ENCODE results near the gene MAEA.
"Not testable (repeated sequence)": the region's sequence is repeated elsewhere in the genome, so short reads cannot be mapped to it uniquely, and the experiment has no call there.

MAEA gene

GRCh38 chr4:1323280-1323634 lies 33.6 kb downstream of the MAEA start:
- Histone ChIP-seq H3K4me1 (ENCODE audit: control insufficient read depth, low read depth, low read length) (no peaks in the 10 kb centered on the region), H3K9me3 (ENCODE audit: control insufficient read depth, low read depth, low read length) (no peaks in the 10 kb centered on the region), H3K9ac (ENCODE audit: low read length) (no peak overlapping the region), H3K36me3 (ENCODE audit: control insufficient read depth, low read depth, low read length) (peaks cover 19% of the 10 kb centered on the region), H3K4me3 (ENCODE audit: low read length) (no peak overlapping the region), H3K27me3 (ENCODE audit: control insufficient read depth, insufficient read depth, low read length) (no peaks in the 10 kb centered on the region), H3K27ac (ENCODE audit: low read length) (no peak overlapping the region)

- H3K36me3 ChIP-seq (ENCODE audit: control insufficient read depth, low read depth, low read length) = peaks cover 20% of the 10 kb centered on the region
- H3K4me1 ChIP-seq (ENCODE audit: control insufficient read depth, low read depth, low read length) = no peaks in the 10 kb centered on the region
- H3K27ac ChIP-seq (ENCODE audit: low read length) = no peak overlapping the region
- no peaks in the 10 kb centered on the region for H3K9me3 ChIP-seq (ENCODE audit: control insufficient read depth, low read depth, low read length)
- H3K9ac ChIP-seq (ENCODE audit: low read length) = no peak overlapping the region
- no peaks in the 10 kb centered on the region for H3K27me3 ChIP-seq (ENCODE audit: control insufficient read depth, insufficient read depth, low read length)
- no peak overlapping the region for H3K4me3 ChIP-seq (ENCODE audit: low read length)
These were observed 34.1 kb downstream of the MAEA start for GRCh38 chr4:1323635-1324442.

- not testable (repeated sequence) for H3K9me3 ChIP-seq (ENCODE audit: control insufficient read depth, low read depth, low read length); H3K27ac ChIP-seq (ENCODE audit: low read length); H3K9ac ChIP-seq (ENCODE audit: low read length); H3K27me3 ChIP-seq (ENCODE audit: control insufficient read depth, insufficient read depth, low read length); H3K4me1 ChIP-seq (ENCODE audit: control insufficient read depth, low read depth, low read length); H3K4me3 ChIP-seq (ENCODE audit: low read length)
- H3K36me3 ChIP-seq (ENCODE audit: control insufficient read depth, low read depth, low read length) = peaks cover 18% of the 10 kb centered on the region
These were observed 34.9 kb downstream of the MAEA start for GRCh38 chr4:1324443-1325175.

GRCh38 chr4:1325176-1325480 lies 35.4 kb downstream of the MAEA start:
- H3K27ac ChIP-seq (ENCODE audit: low read length) = no peak overlapping the region
- H3K36me3 ChIP-seq (ENCODE audit: control insufficient read depth, low read depth, low read length) = peaks cover 18% of the 10 kb centered on the region
- H3K4me1 ChIP-seq (ENCODE audit: control insufficient read depth, low read depth, low read length) = no peaks in the 10 kb centered on the region
- no peaks in the 10 kb centered on the region for H3K9me3 ChIP-seq (ENCODE audit: control insufficient read depth, low read depth, low read length)
- no peak overlapping the region for H3K4me3 ChIP-seq (ENCODE audit: low read length)
- no peak overlapping the region for H3K9ac ChIP-seq (ENCODE audit: low read length)
- no peaks in the 10 kb centered on the region for H3K27me3 ChIP-seq (ENCODE audit: control insufficient read depth, insufficient read depth, low read length)

GRCh38 chr4:1325681-1326635 lies 36.3 kb downstream of the MAEA start:
- H3K36me3 ChIP-seq (ENCODE audit: control insufficient read depth, low read depth, low read length) = peaks cover 18% of the 10 kb centered on the region
- no peak overlapping the region for H3K27ac ChIP-seq (ENCODE audit: low read length)

GRCh38 chr4:1326751-1327525 lies 37.2 kb downstream of the MAEA start:
- Histone ChIP-seq H3K9ac (ENCODE audit: low read length) (no peak overlapping the region), H3K9me3 (ENCODE audit: control insufficient read depth, low read depth, low read length) (no peaks in the 10 kb centered on the region), H3K36me3 (ENCODE audit: control insufficient read depth, low read depth, low read length) (peaks cover 18% of the 10 kb centered on the region), H3K4me1 (ENCODE audit: control insufficient read depth, low read depth, low read length) (no peaks in the 10 kb centered on the region), H3K27me3 (ENCODE audit: control insufficient read depth, insufficient read depth, low read length) (no peaks in the 10 kb centered on the region), H3K27ac (ENCODE audit: low read length) (no peak overlapping the region), H3K4me3 (ENCODE audit: low read length) (no peak overlapping the region)

More at GRCh38 chr4:1325681-1326635, 36.3 kb downstream of the MAEA start:
- no peak overlapping the region for H3K9ac ChIP-seq (ENCODE audit: low read length)
- H3K9me3 ChIP-seq (ENCODE audit: control insufficient read depth, low read depth, low read length) = no peaks in the 10 kb centered on the region
- H3K4me3 ChIP-seq (ENCODE audit: low read length) = no peak overlapping the region
- no peaks in the 10 kb centered on the region for H3K4me1 ChIP-seq (ENCODE audit: control insufficient read depth, low read depth, low read length)
- H3K27me3 ChIP-seq (ENCODE audit: control insufficient read depth, insufficient read depth, low read length) = no peaks in the 10 kb centered on the region

GRCh38 chr4:1327526-1328266 lies 38.0 kb downstream of the MAEA start:
- no peaks in the 10 kb centered on the region for H3K4me1 ChIP-seq (ENCODE audit: control insufficient read depth, low read depth, low read length)
- H3K4me3 ChIP-seq (ENCODE audit: low read length) = no peak overlapping the region
- no peak overlapping the region for H3K27ac ChIP-seq (ENCODE audit: low read length)
- H3K36me3 ChIP-seq (ENCODE audit: control insufficient read depth, low read depth, low read length) = peaks cover 15% of the 10 kb centered on the region
- H3K9ac ChIP-seq (ENCODE audit: low read length) = no peak overlapping the region
- no peaks in the 10 kb centered on the region for H3K9me3 ChIP-seq (ENCODE audit: control insufficient read depth, low read depth, low read length)
- no peaks in the 10 kb centered on the region for H3K27me3 ChIP-seq (ENCODE audit: control insufficient read depth, insufficient read depth, low read length)

GRCh38 chr4:1328267-1329155 lies 38.8 kb downstream of the MAEA start:
- no peaks in the 10 kb centered on the region for H3K27me3 ChIP-seq (ENCODE audit: control insufficient read depth, insufficient read depth, low read length)
- no peaks in the 10 kb centered on the region for H3K4me1 ChIP-seq (ENCODE audit: control insufficient read depth, low read depth, low read length)
- H3K27ac ChIP-seq (ENCODE audit: low read length) = no peak overlapping the region
- no peak overlapping the region for H3K9ac ChIP-seq (ENCODE audit: low read length)
- H3K9me3 ChIP-seq (ENCODE audit: control insufficient read depth, low read depth, low read length) = no peaks in the 10 kb centered on the region
- no peak overlapping the region for H3K4me3 ChIP-seq (ENCODE audit: low read length)
- H3K36me3 ChIP-seq (ENCODE audit: control insufficient read depth, low read depth, low read length) = peaks cover 12% of the 10 kb centered on the region

GRCh38 chr4:1329408-1330371 lies 40.0 kb downstream of the MAEA start:
- Histone ChIP-seq H3K4me1 (ENCODE audit: control insufficient read depth, low read depth, low read length) (no peaks in the 10 kb centered on the region), H3K27me3 (ENCODE audit: control insufficient read depth, insufficient read depth, low read length) (no peaks in the 10 kb centered on the region), H3K9ac (ENCODE audit: low read length) (no peak overlapping the region), H3K4me3 (ENCODE audit: low read length) (no peak overlapping the region), H3K9me3 (ENCODE audit: control insufficient read depth, low read depth, low read length) (no peaks in the 10 kb centered on the region), H3K36me3 (ENCODE audit: control insufficient read depth, low read depth, low read length) (peaks cover 12% of the 10 kb centered on the region), H3K27ac (ENCODE audit: low read length) (no peak overlapping the region)

Measured in iPS-18a (cell line).